A549 (cell line): Measurements from ENCODE around the gene CIAO3.

Experiments used
- CEBPB ChIP-seq, 2 experiments: fragments of >200 bp in 1 of 2; sonication (Bioruptor Twin) in 1 of 2; formaldehyde crosslinking in 1 of 2; IDR thresholded peaks; 2 replicates each; pipeline ENCODE4 v1.6.1; 2012 to 2016
- KDM1A ChIP-seq: fragments of 200-600 bp; sonication (generic); IDR thresholded peaks from 2 replicates; pipeline ENCODE4 v1.6.1; 2016; ENCODE audit warnings: low read depth, mild to moderate bottlenecking
- POLR2A ChIP-seq: IDR thresholded peaks from 2 replicates; pipeline ENCODE4 v1.6.1; 2012; ENCODE audit warnings: mild to moderate bottlenecking, low read length
- RAD21 ChIP-seq, 2 experiments: fragments of >200 bp in 1 of 2; sonication (Bioruptor Twin) in 1 of 2; formaldehyde crosslinking in 1 of 2; IDR thresholded peaks in 1 of 2; conservative IDR thresholded peaks in 1 of 2; 2 replicates in 1 of 2; 3 replicates in 1 of 2; pipeline ENCODE4 v1.6.1; 2012 to 2018; ENCODE audit warnings: inconsistent platforms in 1 of 2
- ZFP36 ChIP-seq: fragments of 450-650 bp; IDR thresholded peaks from 2 replicates; pipeline ENCODE4 v1.6.1; 2014; ENCODE audit warnings: borderline replicate concordance; ENCODE audit not compliant: partially characterized antibody
- TF ChIP-seq, protein P1 (sequence below): fragments of >200 bp; sonication (Bioruptor Twin); formaldehyde crosslinking; IDR thresholded peaks from 3 replicates; pipeline ENCODE4 v1.5.1; 2016
- TF ChIP-seq, protein P2 (sequence below): fragments of 450-650 bp; IDR thresholded peaks from 2 replicates; pipeline ENCODE4 v1.6.1; 2014; ENCODE audit warnings: antibody characterized with exemption

DNA sequence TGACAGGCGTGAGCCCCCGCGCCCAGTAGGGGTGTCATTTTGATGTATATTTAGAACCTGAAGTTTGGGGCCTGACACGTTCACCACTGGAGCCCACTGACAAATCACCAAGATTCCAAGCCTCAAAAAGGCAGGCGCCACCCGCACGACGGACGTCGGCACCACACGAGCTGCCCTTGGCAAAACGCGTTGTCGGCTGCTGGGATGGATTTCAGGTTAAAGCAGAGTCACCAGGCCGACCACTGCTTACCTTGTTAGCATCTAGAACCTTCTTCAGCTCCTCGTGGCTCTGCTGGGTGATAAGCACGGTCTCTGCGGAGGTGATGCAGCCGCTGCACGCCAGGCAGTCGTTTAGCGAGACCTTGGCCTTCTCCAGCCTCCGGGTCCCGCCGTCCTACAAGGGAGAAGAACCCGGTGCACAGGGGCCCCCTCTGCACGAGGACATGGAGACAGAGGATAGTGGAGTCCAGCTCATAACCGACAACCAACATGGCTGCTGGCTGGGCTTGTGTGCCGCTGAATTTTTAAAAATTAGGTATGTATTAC lies 3.8 kb downstream of the CIAO3 start:
- TF ChIP-seq, protein P1, sequence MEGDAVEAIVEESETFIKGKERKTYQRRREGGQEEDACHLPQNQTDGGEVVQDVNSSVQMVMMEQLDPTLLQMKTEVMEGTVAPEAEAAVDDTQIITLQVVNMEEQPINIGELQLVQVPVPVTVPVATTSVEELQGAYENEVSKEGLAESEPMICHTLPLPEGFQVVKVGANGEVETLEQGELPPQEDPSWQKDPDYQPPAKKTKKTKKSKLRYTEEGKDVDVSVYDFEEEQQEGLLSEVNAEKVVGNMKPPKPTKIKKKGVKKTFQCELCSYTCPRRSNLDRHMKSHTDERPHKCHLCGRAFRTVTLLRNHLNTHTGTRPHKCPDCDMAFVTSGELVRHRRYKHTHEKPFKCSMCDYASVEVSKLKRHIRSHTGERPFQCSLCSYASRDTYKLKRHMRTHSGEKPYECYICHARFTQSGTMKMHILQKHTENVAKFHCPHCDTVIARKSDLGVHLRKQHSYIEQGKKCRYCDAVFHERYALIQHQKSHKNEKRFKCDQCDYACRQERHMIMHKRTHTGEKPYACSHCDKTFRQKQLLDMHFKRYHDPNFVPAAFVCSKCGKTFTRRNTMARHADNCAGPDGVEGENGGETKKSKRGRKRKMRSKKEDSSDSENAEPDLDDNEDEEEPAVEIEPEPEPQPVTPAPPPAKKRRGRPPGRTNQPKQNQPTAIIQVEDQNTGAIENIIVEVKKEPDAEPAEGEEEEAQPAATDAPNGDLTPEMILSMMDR = no peak
- TF ChIP-seq, protein P2, sequence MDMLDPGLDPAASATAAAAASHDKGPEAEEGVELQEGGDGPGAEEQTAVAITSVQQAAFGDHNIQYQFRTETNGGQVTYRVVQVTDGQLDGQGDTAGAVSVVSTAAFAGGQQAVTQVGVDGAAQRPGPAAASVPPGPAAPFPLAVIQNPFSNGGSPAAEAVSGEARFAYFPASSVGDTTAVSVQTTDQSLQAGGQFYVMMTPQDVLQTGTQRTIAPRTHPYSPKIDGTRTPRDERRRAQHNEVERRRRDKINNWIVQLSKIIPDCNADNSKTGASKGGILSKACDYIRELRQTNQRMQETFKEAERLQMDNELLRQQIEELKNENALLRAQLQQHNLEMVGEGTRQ = no peak
- no peak for TF ChIP-seq KDM1A
- TF ChIP-seq CEBPB (IDR thresholded peaks at IDR 0.05) = no peak
- no peak for TF ChIP-seq RAD21 (conservative IDR thresholded peaks at IDR 0.05 in 1 of 2, IDR thresholded peaks at IDR 0.05 in 1 of 2)
- no peak for TF ChIP-seq POLR2A
- TF ChIP-seq ZFP36 = no peak
